Stimulated activated CD8-positive, alpha-beta memory T cell treated with anti-CD3 and anti-CD28 coated beads, Interleukin-7, amount 100 ng/mL, for 48 hours (primary cell): ENCODE results near the gene ZNF682.
"Not testable (repeated sequence)": the region's sequence is repeated elsewhere in the genome, so short reads cannot be mapped to it uniquely, and the experiment has no call there.

Experiments
- DNase-seq, 2 donors: peaks; one replicate each; pipeline ENCODE4 v3.0.0-alpha.2; 2020; ENCODE audit warnings: low read depth in 1 of 2; ENCODE audit errors: extremely low read depth in 1 of 2

The ZNF682 gene

DNA sequence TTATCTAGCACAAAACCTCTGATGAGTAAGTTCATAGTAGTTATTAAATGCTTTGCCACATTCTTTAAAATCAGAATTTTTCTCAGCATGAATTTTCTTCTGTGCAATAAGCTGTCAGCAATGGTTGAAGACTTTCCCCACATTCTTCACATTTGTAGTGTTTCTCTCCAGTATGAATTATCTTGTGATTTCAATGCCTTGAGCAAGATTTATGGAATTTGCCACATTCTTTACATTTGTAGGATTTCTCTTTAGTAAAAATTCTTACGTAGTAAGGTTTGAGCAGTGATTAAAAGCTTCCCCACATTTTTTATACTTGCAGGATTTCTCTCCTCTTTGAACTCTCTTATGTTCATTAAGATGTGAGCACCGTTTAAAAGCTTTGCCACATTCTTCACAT, 33.6 kb downstream of the ZNF682 start:
- no peak for DNase-seq

DNA sequence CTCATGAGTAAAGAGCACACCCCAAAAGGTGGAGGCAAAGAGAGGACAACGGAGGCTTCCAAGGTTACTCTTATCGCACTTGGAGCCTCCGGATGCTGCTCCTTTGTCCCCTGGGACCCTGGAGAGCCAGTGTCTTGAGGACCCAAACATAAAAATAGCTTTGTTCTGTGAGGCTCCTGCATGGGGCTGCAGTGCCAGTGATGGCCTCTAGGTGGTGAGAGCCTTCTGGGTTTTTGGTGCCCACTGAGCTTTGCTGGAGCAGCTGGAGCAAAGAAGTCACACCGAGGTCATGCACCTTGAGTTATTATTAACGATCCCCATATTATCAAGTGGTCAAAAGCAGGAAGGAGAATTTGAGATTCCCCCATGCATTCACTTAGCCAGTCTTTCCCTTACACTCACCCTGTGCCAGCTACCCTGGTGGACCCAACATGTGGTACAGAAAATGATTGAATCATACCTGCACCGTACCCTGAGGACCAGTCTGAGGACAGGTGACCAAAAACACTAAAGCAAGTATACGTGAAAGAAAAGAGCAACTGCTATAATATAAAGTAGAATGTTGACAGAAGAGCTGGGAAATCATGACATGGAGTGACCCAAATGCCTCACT, 41.5 kb downstream of the ZNF682 start:
- peak in 1 of 2 donors; percentile 3 for DNase-seq

DNA sequence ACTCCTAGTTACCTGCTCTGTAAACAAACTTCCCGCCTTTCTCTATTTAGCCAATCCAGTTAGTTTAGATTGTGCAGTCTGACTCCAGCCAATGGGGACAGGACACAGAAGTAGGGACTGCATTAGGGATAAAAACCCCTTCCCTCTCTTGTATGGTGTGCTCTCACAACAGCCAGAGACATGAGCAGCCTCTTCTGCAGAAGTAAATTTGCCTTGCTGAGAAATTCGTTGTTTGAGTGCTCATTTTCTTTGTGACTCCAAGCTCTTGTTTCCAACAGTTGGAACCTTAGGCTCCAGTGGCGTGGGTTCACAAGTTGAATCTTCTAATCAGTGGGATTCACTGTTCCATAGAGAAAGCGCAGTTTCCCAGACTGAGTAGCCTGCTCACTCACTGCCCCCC, 72.4 kb downstream of the ZNF682 start:
- no peak for DNase-seq

DNA sequence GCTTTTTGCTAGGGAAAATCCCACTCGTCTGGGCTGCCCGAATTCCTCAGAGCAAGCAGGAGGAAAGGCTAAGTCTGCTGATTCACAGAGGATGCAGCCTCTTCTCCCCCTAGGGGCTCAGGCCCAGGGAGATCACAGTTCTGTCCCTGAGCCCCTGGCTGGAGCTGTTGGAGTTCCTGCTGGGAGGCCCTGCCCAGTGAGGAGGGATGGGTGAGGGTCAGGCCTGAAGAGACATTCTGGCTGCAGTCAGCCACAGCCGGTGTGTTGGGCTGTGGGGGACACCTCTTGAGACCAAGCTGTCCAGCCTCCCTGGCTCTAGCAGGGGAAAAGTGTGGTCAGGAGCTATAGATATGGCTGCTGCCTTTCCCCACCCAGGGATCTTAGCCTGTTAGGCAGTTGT, 73.2 kb downstream of the ZNF682 start:
- not testable (repeated sequence) for DNase-seq

DNA sequence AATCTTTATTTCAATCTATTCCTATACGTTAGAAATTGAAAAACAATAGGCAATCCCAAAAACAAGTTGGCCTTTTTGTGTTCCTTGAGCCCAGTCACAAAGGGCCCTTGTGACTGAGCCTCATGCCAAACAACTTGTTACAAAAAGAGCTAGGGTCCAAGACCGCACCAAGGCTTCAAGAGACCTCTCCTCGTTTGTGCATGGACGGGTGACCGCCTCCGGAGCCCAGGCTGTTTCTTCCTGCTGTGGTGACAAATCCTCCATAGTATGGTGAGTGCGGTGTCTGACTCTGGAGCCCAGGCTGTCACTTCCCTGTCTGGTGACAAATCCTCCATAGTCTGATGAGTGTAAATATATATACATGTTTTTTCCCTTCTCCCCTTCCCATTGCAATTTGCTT, 74.9 kb downstream of the ZNF682 start:
- no peak for DNase-seq

DNA sequence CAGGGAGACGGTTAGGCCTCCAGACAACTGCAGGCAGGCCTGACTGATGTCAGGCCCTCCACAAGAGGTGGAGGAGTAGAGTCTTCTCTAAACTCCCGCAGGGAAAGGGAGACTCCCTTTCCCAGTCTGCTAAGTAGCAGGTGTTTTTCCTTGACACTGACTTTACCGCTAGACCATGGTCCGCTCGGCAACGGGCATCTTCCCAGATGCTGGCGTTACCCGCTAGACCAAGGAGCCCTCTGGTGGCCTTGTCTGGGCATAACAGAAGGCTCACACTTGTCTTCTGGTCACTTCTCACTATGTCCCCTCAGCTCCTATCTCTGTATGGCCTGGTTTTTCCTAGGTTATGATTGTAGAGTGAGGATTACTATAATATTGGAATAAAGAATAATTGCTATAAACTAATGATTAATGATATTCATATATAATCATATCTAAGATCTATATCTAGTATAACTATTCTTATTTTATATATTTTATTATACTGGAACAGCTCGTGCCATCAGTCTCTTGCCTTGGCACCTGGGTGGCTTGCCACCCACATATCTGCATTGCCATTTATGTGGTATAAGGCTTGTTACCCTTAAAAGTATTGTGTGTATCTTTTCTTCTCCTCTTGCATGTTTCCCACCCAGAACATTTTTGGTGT, 80.0 kb downstream of the ZNF682 start:
- peak; percentile 19 to 30 for DNase-seq

DNA sequence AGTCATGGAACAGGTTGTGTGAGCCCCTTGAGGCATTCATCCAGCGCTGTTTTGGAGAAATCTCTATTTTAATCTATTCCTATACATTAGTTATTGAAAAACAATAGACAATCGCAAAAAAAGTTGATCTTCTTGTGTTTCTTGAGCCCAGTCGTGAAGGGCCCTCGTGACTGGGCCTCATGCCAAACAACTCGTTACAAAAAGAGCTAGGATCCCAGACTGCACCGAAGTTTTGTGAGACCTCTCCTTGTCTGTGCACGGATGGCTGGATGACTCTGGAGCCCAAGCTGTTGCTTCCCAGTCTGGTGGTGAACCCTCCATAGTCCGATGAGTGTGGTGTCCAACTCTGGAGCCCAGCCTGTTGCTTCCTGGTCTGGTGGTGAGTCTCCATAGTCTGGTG, 81.5 kb downstream of the ZNF682 start:
- DNase-seq, result not testable (repeated sequence)

DNA sequence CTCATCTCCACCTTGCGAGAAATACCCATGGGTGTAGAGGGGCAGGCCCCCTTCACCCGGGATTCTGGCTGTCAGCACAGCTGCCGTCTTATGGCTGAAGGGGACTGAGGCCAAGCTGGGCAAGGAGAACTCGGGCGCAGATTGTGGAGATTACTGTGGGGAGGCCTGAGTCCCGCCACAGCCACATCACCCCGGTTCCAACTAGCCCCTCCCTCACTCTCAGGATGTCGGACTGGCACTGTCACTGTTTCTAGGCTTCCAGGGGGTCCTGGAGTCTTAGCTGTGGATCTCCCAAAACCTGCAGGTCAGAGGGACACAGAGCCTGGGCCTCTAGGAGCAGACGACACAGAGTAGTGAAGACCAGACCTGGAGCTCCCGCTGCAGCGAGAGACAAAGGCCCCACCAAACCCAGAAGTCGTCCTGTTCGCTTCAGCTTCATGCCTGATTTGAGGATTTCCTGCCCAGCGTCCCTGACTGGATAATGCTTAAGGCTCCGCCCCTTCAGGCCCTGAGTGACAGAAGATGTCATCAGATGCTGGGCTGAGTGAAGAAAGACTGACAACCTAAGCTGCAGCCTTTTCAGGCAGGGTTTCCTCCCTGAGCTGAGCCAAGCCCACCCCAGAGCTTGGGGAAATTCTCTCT, 82.8 kb downstream of the ZNF682 start:
- no peak for DNase-seq

DNA sequence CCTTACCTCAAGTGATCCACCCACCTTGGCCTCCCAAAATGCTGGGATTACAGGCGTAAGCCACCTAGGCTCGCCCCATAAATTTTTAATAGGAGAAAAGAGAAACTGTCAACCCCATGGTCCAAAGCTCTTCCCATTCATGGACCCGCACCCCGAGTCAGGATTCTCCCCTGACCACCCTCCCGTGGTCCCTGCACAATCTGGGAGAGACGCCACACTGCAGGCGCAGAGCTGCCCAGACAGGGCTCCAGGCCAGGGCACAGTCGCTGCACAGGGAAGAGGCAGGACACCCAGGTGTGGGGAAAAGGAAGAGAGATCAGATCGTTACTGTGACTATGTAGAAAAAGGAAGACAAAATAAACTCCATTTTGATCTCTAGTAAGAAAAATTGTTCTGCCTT, 84.1 kb downstream of the ZNF682 start:
- DNase-seq, result no peak
